A549 treated with Mapracorat at 1 μM for 4 hours (cell line): Measurements from ENCODE around the gene AMOT. TPM values are rescaled to one million over a fixed set of nuclear protein-coding genes. Genes with fewer than 3 reads are reported as not detected.

Experiments
- total RNA-seq: library from RNA; stranded (reverse); fragments of 200-300 nt; extraction: Qiagen RNA extraction; gene quantifications from 5 replicates; pipeline ENCODE4 v1.2.3, GENCODE V29; 2022

The AMOT gene
- total RNA-seq: 0.02 to 0.04 TPM in 2 of 5 replicates, not detected in the others

GRCh38 chrX:112840382-112841113, at the start of gene AMOT:
Gene AMOT (minus strand): TSS chrX:112840831. CDS start chrX:112823126, 17,705 bp downstream.

Other genes with a start within 250 kb of the AMOT start
- not detected in 5 replicates for gene LHFPL1, start 160.9 kb downstream of the AMOT start, total RNA-seq